GM12878 (cell line): ENCODE results near the gene EIF6.

ENCODE experiments used
- ATF3 ChIP-seq: IDR thresholded peaks from 2 replicates; pipeline ENCODE4 v1.6.1; 2011; ENCODE audit warnings: low read depth, mild to moderate bottlenecking, low read length, moderate library complexity, borderline replicate concordance; ENCODE audit errors: extremely low read depth
- CTCF ChIP-seq, 3 experiments: IDR thresholded peaks in 2 of 3; conservative IDR thresholded peaks in 1 of 3; 2 replicates each; pipeline ENCODE4 v1.5.1; 2011; ENCODE audit warnings: low read depth in 3 of 3, low read length in 3 of 3, mild to moderate bottlenecking in 3 of 3, control low read depth in 2 of 3, moderate library complexity in 2 of 3, inconsistent platforms in 1 of 3, mixed read lengths in 1 of 3; ENCODE audit not compliant: control insufficient read depth in 2 of 3, insufficient read depth in 1 of 3; ENCODE audit errors: extremely low read depth in 1 of 3
- EZH2 ChIP-seq: IDR thresholded peaks from 2 replicates; pipeline ENCODE4 v1.6.1; 2012; ENCODE audit warnings: low read depth, mild to moderate bottlenecking, control low read depth, inconsistent platforms, low read length, borderline replicate concordance; ENCODE audit not compliant: control insufficient read depth
- PRDM15 ChIP-seq: fragments of 450-650 bp; formaldehyde crosslinking; IDR thresholded peaks from 2 replicates; pipeline ENCODE4 v1.4.0; 2020; ENCODE audit warnings: mild to moderate bottlenecking, moderate library complexity
- RELA ChIP-seq: fragments of 450-650 bp; IDR thresholded peaks from 2 replicates; pipeline ENCODE4 v1.8.0; 2014; ENCODE audit warnings: borderline replicate concordance; ENCODE audit not compliant: partially characterized antibody
- STAT3 ChIP-seq: IDR thresholded peaks from 2 replicates; pipeline ENCODE4 v1.6.1; 2011; ENCODE audit warnings: low read depth, low read length, improper control_type of control experiment
- TARDBP ChIP-seq: IDR thresholded peaks from 2 replicates; pipeline ENCODE4 v1.6.1; 2016; ENCODE audit warnings: borderline replicate concordance
- WRNIP1 ChIP-seq: IDR thresholded peaks from 2 replicates; pipeline ENCODE4 v1.6.1; 2011; ENCODE audit warnings: low read depth, low read length, improper control_type of control experiment, borderline replicate concordance
- ZSCAN29 ChIP-seq: fragments of 450-650 bp; IDR thresholded peaks from 2 replicates; pipeline ENCODE4 v1.6.1; 2017; ENCODE audit warnings: mild to moderate bottlenecking, moderate library complexity
- ZZZ3 ChIP-seq: IDR thresholded peaks from 2 replicates; pipeline ENCODE4 v1.6.1; 2011; ENCODE audit warnings: low read depth; ENCODE audit not compliant: control insufficient read depth, insufficient read length
- TF ChIP-seq, protein P1 (sequence below): fragments of 450-650 bp; IDR thresholded peaks from 2 replicates; pipeline ENCODE4 v1.6.1; 2018; ENCODE audit warnings: borderline replicate concordance, mild to moderate bottlenecking; ENCODE audit not compliant: partially characterized antibody

- TF ChIP-seq EZH2 (no peak), ATF3 (no peak), ZZZ3 (no peak), RELA (no peak), PRDM15 (CRISPR knock-in tag) (no peak), TARDBP (no peak), CTCF (IDR thresholded peaks at IDR 0.05 in 2 of 3, conservative IDR thresholded peaks at IDR 0.05 in 1 of 3; ENCODE audit: control insufficient read depth in 2 of 3, extremely low read depth in 1 of 3, insufficient read depth in 1 of 3, low read depth in 3 of 3, low read length in 3 of 3) (no peak), STAT3 (no peak), WRNIP1 (no peak), ZSCAN29 (no peak)
- TF ChIP-seq, protein P1, sequence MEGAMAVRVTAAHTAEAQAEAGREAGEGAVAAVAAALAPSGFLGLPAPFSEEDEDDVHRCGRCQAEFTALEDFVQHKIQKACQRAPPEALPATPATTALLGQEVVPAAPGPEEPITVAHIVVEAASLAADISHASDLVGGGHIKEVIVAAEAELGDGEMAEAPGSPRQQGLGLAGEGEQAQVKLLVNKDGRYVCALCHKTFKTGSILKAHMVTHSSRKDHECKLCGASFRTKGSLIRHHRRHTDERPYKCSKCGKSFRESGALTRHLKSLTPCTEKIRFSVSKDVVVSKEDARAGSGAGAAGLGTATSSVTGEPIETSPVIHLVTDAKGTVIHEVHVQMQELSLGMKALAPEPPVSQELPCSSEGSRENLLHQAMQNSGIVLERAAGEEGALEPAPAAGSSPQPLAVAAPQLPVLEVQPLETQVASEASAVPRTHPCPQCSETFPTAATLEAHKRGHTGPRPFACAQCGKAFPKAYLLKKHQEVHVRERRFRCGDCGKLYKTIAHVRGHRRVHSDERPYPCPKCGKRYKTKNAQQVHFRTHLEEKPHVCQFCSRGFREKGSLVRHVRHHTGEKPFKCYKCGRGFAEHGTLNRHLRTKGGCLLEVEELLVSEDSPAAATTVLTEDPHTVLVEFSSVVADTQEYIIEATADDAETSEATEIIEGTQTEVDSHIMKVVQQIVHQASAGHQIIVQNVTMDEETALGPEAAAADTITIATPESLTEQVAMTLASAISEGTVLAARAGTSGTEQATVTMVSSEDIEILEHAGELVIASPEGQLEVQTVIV: no peak
Observed at GRCh38 chr20:35294293-35294685, 9.7 kb upstream of the EIF6 start.
